Measurements from ENCODE around the gene EPB41L4A.

Gene EPB41L4A

DNA sequence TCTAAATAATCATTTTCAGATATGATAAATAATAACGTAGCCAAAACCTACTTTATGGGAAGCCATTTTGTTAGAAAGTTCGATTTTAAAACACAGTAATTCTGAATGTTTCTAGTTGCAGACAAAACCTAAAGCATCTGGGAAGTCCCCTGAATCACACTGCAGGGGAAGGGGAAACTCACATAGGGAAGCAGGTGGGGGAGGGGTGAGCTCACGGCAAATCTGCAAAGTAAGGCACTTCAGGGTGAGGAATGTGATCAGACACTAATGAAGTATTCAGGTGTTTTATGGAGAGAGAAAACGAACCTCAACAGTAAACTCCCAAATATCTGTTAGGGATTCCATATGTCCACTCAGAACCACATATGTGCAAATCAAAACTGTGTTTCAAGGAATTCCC is 70.7 kb downstream of the EPB41L4A start:
- Histone ChIP-seq H3K4me3 (ENCODE audit: low read depth, low read length) (no peak overlapping the region), H3K9me3 (ENCODE audit: control insufficient read depth, insufficient read depth, low read depth, low read length) (no peaks in the 10 kb centered on the region), H3K27ac (ENCODE audit: extremely low read depth, low read depth, low read length) (no peak overlapping the region), H3K36me3 (ENCODE audit: control insufficient read depth in 2 of 2, insufficient read depth in 1 of 2, low read length in 2 of 2) (no peaks in the 10 kb centered on the region), H3K4me1 (ENCODE audit: control insufficient read depth, insufficient read depth, low read length) (no peaks in the 10 kb centered on the region)
- POLR2A ChIA-PET, result no interaction called here
- CTCF ChIA-PET, result interaction anchor here (1.2 kb wide), 2 partner anchors 19 to 72 kb away, joined by 3 to 4 read pairs; no protein-coding TSS in a partner anchor
- TF ChIP-seq ZNF623 (tag by site-specific recombination; IDR thresholded peaks at IDR 0.05) (no peak), ZNF157 (tag by site-specific recombination; IDR thresholded peaks at IDR 0.05) (no peak), GLIS2 (tag by site-specific recombination; IDR thresholded peaks at IDR 0.05) (no peak), ZFP41 (tag by site-specific recombination; IDR thresholded peaks at IDR 0.05; ENCODE audit: borderline replicate concordance) (no peak), ZNF610 (tag by site-specific recombination; IDR thresholded peaks at IDR 0.05; ENCODE audit: borderline replicate concordance) (no peak), ZNF132 (tag by site-specific recombination; IDR thresholded peaks at IDR 0.05; ENCODE audit: borderline replicate concordance) (no peak), ZNF2 (tag by site-specific recombination; IDR thresholded peaks at IDR 0.05) (no peak), ZNF202 (tag by site-specific recombination; IDR thresholded peaks at IDR 0.05; ENCODE audit: borderline replicate concordance) (no peak), ZNF621 (tag by site-specific recombination; IDR thresholded peaks at IDR 0.05) (no peak), RBAK (tag by site-specific recombination; IDR thresholded peaks at IDR 0.05) (no peak), ZNF626 (tag by site-specific recombination; IDR thresholded peaks at IDR 0.05) (no peak), ZBTB44 (tag by site-specific recombination; IDR thresholded peaks at IDR 0.05) (no peak)
- TF ChIP-seq, protein P1, sequence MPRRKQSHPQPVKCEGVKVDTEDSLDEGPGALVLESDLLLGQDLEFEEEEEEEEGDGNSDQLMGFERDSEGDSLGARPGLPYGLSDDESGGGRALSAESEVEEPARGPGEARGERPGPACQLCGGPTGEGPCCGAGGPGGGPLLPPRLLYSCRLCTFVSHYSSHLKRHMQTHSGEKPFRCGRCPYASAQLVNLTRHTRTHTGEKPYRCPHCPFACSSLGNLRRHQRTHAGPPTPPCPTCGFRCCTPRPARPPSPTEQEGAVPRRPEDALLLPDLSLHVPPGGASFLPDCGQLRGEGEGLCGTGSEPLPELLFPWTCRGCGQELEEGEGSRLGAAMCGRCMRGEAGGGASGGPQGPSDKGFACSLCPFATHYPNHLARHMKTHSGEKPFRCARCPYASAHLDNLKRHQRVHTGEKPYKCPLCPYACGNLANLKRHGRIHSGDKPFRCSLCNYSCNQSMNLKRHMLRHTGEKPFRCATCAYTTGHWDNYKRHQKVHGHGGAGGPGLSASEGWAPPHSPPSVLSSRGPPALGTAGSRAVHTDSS (tag by site-specific recombination; IDR thresholded peaks at IDR 0.05), result no peak
- TF ChIP-seq, protein P2, sequence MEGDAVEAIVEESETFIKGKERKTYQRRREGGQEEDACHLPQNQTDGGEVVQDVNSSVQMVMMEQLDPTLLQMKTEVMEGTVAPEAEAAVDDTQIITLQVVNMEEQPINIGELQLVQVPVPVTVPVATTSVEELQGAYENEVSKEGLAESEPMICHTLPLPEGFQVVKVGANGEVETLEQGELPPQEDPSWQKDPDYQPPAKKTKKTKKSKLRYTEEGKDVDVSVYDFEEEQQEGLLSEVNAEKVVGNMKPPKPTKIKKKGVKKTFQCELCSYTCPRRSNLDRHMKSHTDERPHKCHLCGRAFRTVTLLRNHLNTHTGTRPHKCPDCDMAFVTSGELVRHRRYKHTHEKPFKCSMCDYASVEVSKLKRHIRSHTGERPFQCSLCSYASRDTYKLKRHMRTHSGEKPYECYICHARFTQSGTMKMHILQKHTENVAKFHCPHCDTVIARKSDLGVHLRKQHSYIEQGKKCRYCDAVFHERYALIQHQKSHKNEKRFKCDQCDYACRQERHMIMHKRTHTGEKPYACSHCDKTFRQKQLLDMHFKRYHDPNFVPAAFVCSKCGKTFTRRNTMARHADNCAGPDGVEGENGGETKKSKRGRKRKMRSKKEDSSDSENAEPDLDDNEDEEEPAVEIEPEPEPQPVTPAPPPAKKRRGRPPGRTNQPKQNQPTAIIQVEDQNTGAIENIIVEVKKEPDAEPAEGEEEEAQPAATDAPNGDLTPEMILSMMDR (tag by site-specific recombination; IDR thresholded peaks at IDR 0.05), result no peak

DNA sequence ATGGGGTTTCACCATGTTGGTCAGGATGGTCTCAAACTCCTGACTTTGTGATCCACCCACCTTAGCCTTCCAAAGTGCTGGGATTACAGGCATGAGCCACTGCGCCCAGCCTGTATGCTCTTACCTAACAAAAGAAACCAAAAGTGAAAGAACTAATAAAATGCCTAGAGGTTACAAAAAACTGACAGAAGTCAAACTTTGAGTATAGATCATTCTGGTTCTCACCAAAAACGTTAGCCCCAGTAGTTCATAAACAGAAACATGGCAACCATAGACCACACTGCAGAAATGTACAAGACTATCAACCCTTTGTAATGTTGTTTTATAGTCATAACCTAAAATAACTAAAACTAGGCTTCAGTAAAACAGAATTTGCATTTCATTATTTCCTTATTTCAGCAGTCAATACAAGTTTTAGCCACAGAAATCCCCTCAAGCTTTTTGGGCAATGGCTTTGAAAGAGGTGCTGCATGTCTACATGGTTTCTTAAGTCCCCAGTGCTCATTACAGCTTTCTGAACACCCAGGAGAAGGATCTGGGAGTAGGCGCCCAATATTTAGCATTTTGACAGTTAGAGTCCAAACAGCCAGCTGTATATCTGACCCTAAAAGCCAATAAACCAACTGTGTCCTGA is 72.5 kb downstream of the EPB41L4A start:
- ChIA-PET POLR2A (no interaction called here), CTCF (interaction anchor here (0.6 to 0.7 kb wide), 2 partner anchors 19 to 40 kb away, joined by 3 read pairs; no protein-coding TSS in a partner anchor)
- H3K4me3 ChIP-seq (ENCODE audit: low read depth, low read length), result no peak overlapping the region
- no peaks in the 10 kb centered on the region for H3K36me3 ChIP-seq (ENCODE audit: control insufficient read depth in 2 of 2, insufficient read depth in 1 of 2, low read length in 2 of 2)
- TF ChIP-seq ZNF433 (tag by site-specific recombination; IDR thresholded peaks at IDR 0.05; ENCODE audit: low read depth), result no peak
- TF ChIP-seq KLF1 (tag by site-specific recombination; IDR thresholded peaks at IDR 0.05), result no peak
- no peak for TF ChIP-seq MZF1 (tag by site-specific recombination; IDR thresholded peaks at IDR 0.05; ENCODE audit: borderline replicate concordance)
- TF ChIP-seq MEIS1 (CRISPR knock-in tag; IDR thresholded peaks at IDR 0.05; ENCODE audit: borderline replicate concordance), result no peak
- TF ChIP-seq ZNF174 (tag by site-specific recombination; IDR thresholded peaks at IDR 0.05), result no peak
- no peak for TF ChIP-seq TCF7L2 (IDR thresholded peaks at IDR 0.05; ENCODE audit: borderline replicate concordance, low read depth, low read length)
- TF ChIP-seq ZNF416 (tag by site-specific recombination; IDR thresholded peaks at IDR 0.05), result no peak
- TF ChIP-seq ZBTB10 (tag by site-specific recombination; IDR thresholded peaks at IDR 0.05), result no peak
- H3K27ac ChIP-seq (ENCODE audit: extremely low read depth, low read depth, low read length), result no peak overlapping the region
- no peaks in the 10 kb centered on the region for H3K4me1 ChIP-seq (ENCODE audit: control insufficient read depth, insufficient read depth, low read length)
- no peaks in the 10 kb centered on the region for H3K9me3 ChIP-seq (ENCODE audit: control insufficient read depth, insufficient read depth, low read depth, low read length)

All from HEK293 (cell line).